Measurements from ENCODE around the gene CCHCR1.

CCHCR1 gene

GRCh38 chr6:31158863-31159855 is 1.6 kb upstream of the CCHCR1 start:
- peak; percentile 53 for DNase-seq

DNA sequence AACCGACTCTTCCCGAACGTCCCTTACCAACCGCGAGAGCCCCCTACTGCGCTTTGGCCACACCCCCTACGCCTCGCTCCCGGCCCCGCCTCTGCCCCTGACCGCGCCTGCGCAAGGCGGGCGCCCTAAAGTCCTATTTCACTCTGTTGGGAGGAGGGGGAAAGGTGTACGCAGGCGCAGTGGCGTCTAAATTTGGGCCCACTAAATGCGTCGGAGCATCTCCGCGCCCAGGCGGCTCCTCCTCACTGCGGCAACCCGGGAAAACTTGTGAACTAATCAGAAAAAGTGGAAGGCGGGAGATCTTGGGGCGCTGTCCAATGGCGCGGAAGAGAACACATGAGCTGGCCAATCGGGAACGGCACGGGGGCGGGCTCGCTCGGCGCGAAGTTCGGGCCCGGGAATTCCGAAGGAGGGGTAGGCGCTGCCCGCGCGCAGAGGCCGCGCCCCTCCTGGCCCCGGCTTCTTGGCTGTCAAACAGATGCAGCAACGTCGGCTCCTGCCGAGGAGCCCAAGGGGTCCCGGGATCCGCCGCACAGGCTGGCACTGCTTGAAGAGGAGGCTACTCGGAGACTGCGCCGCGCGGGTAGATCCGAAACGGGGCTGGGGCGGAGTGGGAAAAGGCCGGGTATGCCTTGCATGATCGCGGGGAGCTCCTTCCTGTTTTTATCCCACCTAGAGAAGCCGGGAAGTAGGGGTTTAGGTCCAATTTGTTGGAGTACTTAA is 699 bp upstream of the CCHCR1 start, which contains the start of gene TCF19:
TSS of gene TCF19 (plus strand) at position 450 of the 723 bp plus-strand sequence. CDS start 881 bp downstream, outside the sequence.
- peak; percentile 99 for DNase-seq

DNA sequence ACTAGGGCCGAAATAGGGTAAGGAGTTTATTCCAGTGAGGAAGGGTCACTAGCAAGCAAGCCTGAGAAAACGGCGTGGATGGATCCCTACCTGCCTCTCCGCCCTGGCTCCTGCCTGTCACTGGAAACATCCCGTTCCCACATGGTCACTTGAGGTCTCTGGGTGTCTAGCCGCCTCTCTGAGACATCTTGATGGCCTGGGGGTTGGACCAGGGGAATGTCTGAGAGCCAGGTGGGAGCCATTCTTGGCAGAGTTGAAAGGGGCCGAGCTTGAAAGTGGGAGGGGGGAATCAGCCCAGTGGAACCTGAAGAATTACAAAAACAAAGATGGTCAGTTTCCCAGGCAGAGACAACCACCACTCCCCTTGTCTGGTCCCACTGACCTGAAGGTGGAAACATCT is 961 bp downstream of the CCHCR1 start:
- no peak for DNase-seq

DNA sequence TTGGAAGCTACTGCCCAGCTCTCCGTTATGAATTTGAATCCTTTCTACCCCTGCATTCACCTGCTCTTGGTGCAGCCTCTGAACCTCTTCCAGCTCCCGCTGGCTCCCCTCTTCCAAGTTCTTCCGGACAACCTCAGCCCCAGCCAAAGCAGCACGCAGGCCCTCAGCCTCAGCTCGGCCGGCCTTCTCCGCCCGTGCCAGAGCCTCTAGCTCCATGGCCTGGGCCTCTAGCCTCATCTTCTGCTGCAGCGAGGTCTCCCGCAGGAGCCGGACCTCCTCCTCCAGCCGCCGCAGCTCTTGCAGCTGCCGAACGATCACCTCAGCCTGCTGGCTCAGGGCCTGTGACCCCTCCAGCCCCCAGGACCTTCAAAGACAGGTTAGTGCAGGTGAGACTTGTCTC is 3.2 kb downstream of the CCHCR1 start:
- no peak for DNase-seq

GRCh38 chr6:31152781-31153180 is 4.8 kb downstream of the CCHCR1 start:
- DNase-seq = no peak

GRCh38 chr6:31149827-31150447 is 7.7 kb downstream of the CCHCR1 start:
- DNase-seq = no peak

GRCh38 chr6:31145386-31145785 is 12.2 kb downstream of the CCHCR1 start:
- DNase-seq = no peak

GRCh38 chr6:31144970-31145340 is 12.6 kb downstream of the CCHCR1 start:
- DNase-seq = no peak

DNA sequence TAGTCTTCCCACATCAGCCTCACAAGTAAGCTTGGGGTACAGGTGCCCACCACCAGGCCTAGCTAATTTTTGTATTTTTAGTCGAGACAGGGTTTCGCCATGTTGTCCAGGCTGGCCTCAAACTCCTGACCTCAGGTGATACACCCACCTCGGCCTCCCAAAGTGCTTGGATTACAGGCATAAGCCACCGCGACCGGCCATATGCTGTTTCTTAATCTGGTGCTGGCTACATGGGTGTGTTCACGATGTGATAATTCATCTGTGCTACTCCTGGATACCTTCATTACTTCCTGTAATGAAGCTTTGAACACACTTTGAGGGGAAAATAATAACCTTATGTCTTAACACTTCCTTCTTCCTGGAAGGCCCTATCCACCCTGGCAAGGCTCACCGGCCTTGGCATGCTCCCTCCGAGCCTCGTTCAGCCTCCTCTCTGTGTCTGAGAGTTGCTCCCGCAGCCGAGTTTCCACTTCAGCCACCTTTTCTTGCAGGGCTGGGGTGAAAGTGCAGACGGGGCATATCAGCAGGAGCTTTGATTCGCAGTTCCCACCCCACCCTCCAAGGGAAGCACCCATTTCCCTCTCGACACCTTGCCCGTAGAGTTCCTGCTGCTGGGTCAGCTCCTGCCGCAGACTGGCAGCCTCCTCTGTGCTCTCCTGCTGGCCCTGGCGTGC is 13.2 kb downstream of the CCHCR1 start:
- no peak for DNase-seq

- DNase-seq = no peak
These were observed 14.5 kb downstream of the CCHCR1 start for GRCh38 chr6:31143148-31143547.

- no peak for DNase-seq
These were observed 15.2 kb downstream of the CCHCR1 start for GRCh38 chr6:31142361-31142761.

DNA sequence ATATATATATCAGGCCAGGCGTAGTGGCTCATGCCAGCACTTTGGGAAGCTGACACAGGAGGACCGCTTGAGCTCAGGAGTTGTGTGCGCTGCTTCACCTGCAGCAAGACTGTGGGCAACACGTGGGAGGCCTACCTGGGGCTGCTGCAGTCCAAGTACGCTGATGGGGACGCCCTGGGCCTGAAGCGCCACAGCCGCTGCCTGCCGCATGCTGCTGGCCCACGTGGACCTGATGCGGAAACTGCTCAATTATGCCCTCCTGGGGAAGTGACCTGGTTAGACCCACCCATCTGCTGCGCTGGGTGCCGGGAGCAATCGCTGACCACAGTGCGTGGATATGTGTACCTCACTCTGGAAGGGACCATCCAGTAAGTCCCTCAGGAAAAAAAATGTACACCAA is 17.0 kb downstream of the CCHCR1 start:
- DNase-seq = no peak

- DNase-seq = no peak
These were observed 18.0 kb downstream of the CCHCR1 start for GRCh38 chr6:31139599-31139998.

GRCh38 chr6:31138982-31139381 is 18.6 kb downstream of the CCHCR1 start, which contains the start of gene PSORS1C2:
TSS of gene PSORS1C2 (minus strand) at chr6:31139066. CDS start at chr6:31139026, 40 bp downstream.
- no peak for DNase-seq

DNA sequence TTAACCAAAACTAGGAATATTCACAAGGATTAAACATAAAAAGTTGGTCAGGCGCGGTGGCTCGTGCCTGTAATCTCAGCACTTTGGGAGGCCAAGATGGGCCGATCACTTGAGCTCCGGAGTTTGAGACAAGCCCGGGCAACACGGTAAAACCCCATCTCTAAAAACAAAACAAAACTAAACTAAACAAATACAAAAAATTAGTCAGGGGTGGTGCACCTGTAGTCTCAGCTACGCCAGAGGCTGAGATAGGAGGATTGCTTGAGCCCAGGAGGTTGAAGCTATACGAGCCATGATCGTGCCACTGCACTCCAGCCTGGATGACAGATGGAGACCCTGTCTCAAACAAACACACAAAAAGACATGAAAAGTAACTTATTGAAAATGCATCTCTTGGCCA is 21.9 kb downstream of the CCHCR1 start:
- DNase-seq = no peak

GRCh38 chr6:31132806-31133205 is 24.8 kb downstream of the CCHCR1 start:
- DNase-seq = no peak

GRCh38 chr6:31131595-31131994 is 26.0 kb downstream of the CCHCR1 start:
- DNase-seq = no peak

- no peak for DNase-seq
These were observed 26.9 kb downstream of the CCHCR1 start for GRCh38 chr6:31130751-31131150.

DNA sequence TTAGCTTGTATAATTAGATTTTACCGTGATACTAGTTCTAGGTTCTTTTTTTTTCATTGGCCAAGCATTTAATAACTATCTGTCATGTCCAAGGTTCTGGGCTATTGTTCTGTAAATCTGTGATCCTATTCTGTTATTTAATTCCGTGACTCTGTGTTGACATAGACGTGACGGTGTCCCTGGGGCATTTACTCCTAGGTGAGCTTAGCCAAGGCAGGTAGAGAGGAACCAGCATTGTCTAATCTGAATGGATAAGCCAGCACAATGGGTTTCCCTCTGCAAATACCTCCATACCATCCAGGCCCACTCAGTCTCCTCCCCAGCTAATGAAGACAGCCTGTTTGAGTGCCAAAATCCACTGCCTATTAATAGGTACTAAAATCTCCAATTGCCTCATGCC is 28.5 kb downstream of the CCHCR1 start:
- no peak for DNase-seq

DNA sequence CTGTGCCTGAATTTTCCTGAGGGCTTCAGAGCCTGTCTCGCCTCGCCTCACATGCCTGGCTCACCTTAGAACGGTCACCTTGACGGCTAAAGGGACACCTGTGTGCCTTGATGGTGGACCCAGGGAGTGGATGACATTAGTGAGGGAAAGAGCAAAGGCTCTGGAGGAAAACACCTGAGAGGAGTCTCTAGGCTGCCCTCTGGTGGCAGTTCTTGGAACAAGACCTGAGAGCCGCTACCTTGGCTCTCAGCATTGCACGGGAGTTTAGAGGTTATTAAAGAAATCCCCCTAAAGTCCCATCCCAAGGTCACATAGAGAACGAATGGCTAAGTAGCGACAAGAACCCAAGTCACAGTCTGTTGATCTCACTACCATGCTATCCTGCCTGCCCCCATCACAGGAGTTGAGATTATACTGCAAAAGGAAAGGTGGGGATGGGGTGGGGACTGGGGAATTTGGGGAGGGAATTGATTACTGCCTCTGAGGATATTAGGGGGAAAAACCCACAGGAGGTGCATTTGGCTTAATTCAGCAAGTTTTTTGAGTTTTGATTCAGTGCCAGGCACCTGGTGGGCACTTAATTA is 29.4 kb downstream of the CCHCR1 start:
- DNase-seq = peak; percentile 60

DNA sequence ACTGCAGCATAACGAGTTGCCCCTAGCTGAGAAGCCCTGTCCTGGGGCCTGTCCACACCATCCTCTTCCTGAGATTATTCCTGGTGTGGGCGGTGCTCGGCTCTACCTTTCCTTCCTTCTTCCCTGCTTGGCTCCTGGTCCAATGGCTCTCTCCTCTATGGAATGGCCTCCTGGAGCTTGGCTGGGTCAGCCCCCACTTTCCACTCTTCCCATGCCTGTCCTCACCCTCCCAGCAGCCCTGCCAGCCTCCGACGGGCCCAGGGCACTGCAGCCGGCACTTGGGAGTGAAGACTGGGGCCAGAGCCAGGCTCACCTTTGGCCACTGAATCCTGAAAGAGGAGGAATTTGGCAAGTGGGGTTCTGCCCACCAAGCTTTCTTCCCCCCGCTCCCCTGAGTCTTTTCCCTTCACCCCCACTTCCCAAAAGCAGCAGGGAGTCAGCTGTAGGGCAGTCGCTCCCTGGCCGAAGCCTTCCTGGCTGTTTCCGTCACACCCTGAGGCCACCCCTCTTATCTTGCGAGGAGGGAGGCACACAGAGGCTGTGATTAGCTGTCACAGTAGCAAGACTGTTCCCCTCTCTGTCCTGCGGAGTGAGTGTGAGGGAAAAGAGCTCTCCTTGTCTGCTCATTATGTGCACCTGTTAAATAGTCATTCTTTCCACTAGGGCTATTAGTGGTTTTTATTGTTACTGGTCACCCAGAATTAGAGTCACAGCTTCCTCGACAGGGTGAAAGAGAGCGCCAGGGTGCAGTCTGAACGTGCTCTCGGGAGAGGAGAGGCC is 31.0 kb downstream of the CCHCR1 start:
- DNase-seq = peak; percentile 33

Measured in hematopoietic multipotent progenitor cell treated with erythropoietin and hydrocortisone succinate and interleukin-3 and kit ligand, for 8 days (in vitro differentiated cells).